ENCODE measurements around the gene IL17REL.

The IL17REL gene

DNA sequence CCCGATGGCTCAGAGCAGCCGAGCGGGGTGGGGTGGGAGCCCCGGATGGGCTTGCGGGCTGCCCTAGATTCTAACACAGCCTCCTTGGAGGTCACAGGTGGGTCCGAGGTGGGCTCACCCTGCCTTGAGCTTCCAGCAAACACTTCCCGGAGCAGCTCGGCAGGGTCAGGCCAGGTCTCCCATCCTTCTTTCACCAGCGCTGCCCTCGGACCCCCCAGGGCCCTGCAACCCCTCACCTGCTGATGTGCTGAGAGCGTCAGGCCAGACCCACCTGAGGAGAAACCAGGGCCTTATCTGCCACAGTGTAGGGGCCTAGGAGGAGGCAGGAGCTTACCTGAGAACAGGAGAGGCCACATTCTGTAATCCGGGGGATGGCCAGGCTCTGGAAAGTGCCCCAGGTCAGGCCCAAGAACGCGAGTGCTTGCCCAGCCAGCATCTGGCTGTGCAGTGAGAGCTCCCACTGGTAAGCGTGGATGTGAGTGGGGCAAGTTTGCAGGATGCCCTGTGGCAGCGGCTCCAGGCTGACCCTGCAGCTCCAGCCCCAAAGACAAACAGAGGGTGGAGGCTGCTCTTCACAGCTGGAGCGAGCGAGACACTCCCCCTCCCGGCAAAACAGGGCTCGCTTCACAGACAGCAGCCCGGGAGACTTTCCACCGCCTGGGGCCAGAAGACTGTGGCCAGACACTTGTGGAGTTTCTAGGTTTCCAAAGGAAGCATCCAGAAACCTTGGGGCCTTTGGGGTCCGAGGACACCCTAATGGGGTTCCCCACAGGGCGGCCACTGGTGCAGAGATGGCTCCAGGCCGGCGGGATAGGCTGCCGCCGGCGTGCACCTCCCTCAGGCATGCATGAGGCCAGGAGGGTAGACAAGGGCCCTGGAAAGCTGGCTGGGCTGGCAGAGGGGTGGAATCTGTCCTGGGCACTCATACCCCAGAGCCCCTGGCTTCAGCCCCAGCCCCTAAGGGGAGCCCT, at the start of gene IL17REL:
Gene IL17REL, minus strand, starts transcription at position 555 of the 971 bp plus-strand sequence. Its CDS starts 119 bp downstream, at position 436.
- H3K4me3 ChIP-seq (ENCODE audit: low read depth, low read length) = no peak within 1 kb of the TSS
- TF ChIP-seq, protein P1, sequence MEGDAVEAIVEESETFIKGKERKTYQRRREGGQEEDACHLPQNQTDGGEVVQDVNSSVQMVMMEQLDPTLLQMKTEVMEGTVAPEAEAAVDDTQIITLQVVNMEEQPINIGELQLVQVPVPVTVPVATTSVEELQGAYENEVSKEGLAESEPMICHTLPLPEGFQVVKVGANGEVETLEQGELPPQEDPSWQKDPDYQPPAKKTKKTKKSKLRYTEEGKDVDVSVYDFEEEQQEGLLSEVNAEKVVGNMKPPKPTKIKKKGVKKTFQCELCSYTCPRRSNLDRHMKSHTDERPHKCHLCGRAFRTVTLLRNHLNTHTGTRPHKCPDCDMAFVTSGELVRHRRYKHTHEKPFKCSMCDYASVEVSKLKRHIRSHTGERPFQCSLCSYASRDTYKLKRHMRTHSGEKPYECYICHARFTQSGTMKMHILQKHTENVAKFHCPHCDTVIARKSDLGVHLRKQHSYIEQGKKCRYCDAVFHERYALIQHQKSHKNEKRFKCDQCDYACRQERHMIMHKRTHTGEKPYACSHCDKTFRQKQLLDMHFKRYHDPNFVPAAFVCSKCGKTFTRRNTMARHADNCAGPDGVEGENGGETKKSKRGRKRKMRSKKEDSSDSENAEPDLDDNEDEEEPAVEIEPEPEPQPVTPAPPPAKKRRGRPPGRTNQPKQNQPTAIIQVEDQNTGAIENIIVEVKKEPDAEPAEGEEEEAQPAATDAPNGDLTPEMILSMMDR (IDR thresholded peaks at IDR 0.05; ENCODE audit: low read depth, low read length) = no peak

DNA sequence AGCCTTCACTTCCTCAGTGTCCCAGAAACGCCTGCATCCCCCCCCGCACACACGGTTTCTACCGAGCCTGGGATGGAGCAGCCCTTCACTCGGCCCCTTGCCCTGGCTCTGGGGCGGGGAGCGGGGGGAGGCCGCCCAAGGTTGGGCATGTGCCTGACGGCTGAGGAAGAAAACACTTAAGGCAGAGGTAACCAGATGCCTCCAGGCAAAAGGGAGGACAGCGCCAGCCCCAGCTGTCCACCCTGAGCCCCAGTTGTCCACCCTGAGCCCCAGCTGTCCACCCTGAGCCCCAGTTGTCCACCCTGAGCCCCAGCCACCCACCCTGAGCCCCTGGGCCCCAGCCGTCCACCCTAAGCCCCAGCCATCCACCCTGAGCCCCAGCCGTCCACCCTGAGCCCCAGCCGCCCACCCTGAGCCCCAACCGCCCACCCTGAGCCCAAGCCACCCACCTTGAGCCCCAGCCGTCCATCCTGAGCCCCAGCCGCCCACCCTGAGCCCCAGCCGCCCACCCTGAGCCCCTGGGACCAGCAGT, 49.3 kb upstream of the IL17REL start:
- TF ChIP-seq, protein P1 (IDR thresholded peaks at IDR 0.05; ENCODE audit: low read depth, low read length) = no peak

DNA sequence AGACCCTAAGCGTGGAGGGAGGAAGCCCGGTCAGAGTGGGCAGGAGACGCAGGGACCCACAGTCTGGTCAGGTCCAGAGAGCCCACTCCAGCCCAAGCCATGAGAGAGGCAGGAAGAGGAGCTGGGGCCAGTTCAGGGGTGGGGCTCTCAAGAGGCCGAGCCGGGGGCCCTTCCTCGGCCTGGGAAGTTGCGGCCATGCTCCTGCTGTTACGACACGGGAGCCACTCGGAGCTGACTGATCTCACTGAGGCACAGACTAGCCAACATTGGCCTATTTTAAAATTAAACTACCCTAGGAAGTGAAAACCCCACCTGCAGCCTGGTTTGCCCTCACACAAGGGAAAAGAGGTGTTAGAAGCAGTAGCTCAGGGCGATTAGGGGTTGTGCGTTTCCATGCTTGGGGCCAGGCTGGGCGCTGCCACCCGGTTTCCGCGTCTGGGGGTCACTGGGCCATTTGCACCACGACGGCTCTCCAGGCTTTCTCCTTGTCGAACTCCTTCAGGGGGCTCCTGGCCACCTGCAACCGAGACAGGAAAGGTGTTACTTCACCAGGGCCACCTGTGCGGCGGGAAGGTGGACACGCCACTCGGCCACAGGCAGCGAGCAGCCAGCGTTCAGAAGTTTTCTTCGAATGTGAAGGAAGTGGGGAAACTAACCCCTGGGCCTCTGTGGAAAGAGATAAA, 48.7 kb upstream of the IL17REL start:
- H3K4me3 ChIP-seq (ENCODE audit: low read depth, low read length) = no peak overlapping the region
- TF ChIP-seq, protein P1 (IDR thresholded peaks at IDR 0.05; ENCODE audit: low read depth, low read length) = no peak

More for the DNA sequence above, 49.3 kb upstream of the IL17REL start:
- no peak overlapping the region for H3K4me3 ChIP-seq (ENCODE audit: low read depth, low read length)

DNA sequence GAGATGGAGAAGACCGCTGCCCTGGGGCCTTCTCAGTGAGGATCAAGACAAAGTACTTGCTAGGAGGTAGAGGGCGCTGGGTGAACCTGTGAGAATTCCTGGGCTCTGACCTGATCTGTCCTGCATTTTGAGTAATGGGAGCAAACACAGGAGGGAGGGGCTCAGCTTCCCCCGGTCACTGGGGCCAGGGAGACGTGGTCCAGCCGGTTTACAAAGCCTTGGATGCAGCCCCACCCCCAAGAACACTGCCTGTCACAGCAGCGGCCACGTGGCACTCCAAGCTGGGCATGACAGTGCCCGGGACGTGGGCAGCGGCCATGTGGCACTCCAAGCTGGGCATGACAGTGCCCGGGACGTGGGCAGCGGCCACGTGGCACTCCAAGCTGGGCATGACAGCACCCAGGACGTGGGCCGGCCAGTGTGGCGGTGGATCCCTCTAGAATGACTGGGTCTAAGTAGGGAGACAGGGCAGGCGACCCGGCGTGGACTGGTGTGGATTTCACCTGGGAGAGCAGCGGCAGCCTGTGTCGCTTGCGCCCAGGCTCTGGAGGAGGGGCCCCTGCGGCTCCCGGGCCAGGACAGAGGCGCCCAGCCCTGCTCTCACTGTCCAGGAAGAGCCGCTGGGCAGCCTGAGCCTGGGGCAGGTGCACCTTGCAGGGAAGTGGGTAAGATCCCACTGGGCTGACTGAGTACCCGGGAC, 48.0 kb upstream of the IL17REL start:
- no peak overlapping the region for H3K4me3 ChIP-seq (ENCODE audit: low read depth, low read length)
- TF ChIP-seq, protein P1 (IDR thresholded peaks at IDR 0.05; ENCODE audit: low read depth, low read length) = no peak

DNA sequence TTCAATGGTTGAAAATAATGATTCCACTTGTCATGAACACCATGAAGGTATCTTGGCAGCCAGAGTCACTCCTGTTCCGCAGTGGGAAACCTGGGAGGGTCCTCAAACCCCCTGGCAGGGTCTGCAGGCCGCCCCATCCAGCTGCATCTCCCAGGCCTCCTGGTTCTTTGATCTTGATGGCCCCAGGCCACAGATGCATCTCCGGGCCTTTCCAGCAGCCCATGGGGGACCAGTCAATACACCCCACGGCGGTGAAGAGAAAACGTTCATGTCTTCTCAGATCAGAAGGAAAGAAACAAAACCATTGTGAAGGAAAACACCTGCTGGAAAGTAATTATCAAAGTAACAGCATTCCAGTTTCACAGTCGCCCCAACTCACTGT, 47.3 kb upstream of the IL17REL start:
- TF ChIP-seq, protein P1 (IDR thresholded peaks at IDR 0.05; ENCODE audit: low read depth, low read length) = no peak
- H3K4me3 ChIP-seq (ENCODE audit: low read depth, low read length) = no peak overlapping the region

DNA sequence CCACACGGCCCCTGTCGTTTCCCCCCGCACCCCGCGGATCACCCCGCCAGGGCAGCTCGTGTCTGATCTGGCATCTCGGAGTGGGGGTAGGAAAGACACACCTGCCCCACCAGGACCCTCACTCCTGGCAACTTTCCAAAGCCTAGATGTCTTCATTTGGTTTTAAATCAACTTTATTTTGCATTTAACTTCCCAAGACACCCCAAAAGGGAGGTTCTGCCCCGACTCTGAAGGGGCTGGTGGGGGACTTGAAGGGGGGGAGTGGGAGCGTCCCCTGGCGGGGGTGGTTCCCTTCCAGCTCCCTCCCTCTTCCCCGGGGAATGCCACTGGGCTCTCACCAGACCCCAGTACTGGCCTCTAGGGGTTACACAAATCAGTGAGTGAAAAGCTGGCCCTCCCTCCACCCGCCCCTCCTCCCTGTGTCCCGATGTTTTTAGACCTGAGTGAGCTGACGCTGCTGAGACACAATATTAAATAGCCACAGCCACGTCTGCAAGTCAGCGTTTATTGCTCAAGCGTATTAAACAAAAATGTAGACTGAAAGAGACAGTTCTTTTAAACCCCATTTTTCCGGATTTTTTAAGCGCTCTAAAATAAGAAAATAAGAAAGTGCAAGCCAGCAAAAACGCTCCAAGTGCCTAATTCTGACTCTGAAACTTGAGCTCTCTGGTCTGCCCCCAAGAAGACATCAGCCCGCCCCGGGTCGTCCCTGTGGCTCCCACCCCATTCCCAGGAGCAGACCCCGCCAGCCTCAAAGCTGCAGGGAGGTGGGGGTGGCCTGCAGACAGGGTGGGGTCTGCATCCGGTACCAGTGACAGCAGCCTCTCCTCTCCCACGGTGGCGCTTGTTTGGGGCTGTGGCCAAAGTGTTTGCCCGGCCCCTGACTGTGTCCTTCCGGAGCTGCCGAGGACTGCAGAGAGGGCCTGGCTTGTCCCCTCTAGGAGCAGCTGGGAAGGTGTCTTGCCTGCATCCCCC, 46.6 kb upstream of the IL17REL start:
- TF ChIP-seq, protein P1 (IDR thresholded peaks at IDR 0.05; ENCODE audit: low read depth, low read length) = no peak
- H3K4me3 ChIP-seq (ENCODE audit: low read depth, low read length) = no peak overlapping the region

All from WI38 (cell line).